CD4-positive, alpha-beta T cell treated with Interleukin-6 for 4 hours (primary cell): ENCODE data around the gene IWS1.
"Not testable (repeated sequence)": the region's sequence is repeated elsewhere in the genome, so short reads cannot be mapped to it uniquely, and the experiment has no call there.

Experiments
- DNase-seq: peaks from one replicate; pipeline ENCODE4 v3.0.0-alpha.2; 2020; ENCODE audit warnings: mixed read lengths

The IWS1 gene

GRCh38 chr2:127453392-127454171 lies 72.7 kb downstream of the IWS1 start:
- DNase-seq, result no peak

DNA sequence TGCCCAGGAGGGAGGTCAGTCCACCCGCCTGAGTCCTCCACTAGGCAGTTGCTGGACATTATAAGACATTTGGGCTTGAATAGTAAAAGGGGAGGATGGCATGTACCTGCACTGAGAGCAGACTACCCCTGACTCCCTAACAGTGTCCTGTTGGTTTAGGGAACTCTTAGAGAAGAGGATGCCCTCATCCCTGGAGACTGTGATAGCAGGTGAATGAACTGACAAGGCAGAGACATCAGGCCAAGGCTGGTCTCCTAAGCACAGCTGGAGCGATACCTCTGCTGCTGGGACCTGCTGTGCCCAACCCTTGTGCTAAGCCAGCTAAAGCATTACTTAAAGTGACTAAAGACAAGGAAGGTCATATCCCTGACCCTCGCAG lies 73.3 kb downstream of the IWS1 start:
- DNase-seq, result no peak

- DNase-seq, result not testable (repeated sequence)
Observed at GRCh38 chr2:127452423-127452822, 73.9 kb downstream of the IWS1 start.

- DNase-seq, result no peak
Observed at GRCh38 chr2:127451981-127452380, 74.3 kb downstream of the IWS1 start.

- DNase-seq, result no peak
Observed at GRCh38 chr2:127449898-127450297, 76.4 kb downstream of the IWS1 start.

GRCh38 chr2:127449414-127449813 lies 76.9 kb downstream of the IWS1 start:
- DNase-seq, result no peak

- DNase-seq, result no peak
Observed at GRCh38 chr2:127448526-127448925, 77.8 kb downstream of the IWS1 start.

DNA sequence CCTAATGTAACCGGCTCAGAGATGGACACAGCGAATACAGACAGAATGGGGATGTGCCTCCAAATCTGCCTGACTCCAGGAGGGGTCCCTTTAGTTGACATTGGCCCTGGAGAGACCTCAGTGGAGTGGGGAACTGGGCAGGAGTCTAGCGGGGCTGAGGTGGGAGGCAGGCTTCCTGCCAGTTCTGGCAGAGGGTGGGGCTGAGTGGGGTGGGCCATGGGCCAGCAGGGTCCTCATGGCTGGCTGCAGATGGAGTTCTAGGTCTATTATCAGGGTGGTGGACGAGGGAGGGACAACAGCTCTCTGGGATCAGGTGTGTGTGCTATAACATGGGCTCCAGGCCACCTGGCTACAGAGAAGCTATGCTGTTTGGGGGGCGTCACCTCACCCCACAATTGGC lies 86.9 kb downstream of the IWS1 start:
- no peak for DNase-seq

DNA sequence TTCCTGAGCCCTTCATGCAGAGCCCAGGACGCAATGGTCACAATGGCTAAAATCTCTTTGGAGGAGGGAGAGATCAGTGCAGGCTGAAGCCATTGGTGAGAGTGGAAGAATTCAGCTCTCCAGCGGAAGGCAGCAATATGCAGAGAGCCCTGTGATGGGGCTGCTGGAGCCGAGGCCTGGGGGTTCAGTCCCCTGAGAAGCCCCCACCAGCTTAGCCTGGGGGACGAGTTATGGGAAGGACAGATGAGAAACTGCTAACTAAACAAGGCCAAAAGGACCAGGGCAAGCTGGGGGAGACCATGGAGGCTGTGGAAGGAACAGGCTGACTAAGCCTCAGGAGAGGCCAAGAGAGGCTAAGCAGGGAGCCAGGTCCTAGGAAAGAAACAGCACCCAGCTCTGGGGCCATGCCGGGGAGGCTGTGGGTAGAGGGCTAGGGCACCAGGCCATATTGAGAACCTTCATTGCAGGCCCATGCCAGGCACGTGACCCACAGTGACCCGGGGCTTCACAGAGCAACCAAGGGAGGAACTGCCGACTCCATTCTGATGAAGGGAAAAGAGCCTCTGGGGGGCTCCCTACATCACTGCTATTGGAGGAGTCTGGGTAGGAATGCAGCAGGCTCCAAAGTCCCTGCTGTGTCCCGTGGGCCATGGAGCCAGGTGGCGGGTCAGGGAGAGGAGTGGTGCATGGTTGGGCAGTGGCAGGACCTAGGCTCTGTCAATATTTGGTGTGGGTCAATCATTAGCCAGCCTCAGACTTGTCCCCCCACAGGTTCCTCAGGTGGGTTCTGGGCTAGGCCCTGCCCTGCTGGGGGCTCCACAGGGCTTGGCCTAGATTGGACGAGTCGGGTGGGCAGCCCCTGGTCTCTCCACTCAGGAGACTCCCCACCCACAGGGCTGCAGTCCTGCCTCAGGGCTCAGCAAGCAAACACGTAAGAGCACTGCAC lies 88.2 kb downstream of the IWS1 start:
- no peak for DNase-seq

GRCh38 chr2:127437056-127437455 lies 89.2 kb downstream of the IWS1 start:
- DNase-seq, result no peak

GRCh38 chr2:127434515-127434914 lies 91.8 kb downstream of the IWS1 start:
- no peak for DNase-seq

DNA sequence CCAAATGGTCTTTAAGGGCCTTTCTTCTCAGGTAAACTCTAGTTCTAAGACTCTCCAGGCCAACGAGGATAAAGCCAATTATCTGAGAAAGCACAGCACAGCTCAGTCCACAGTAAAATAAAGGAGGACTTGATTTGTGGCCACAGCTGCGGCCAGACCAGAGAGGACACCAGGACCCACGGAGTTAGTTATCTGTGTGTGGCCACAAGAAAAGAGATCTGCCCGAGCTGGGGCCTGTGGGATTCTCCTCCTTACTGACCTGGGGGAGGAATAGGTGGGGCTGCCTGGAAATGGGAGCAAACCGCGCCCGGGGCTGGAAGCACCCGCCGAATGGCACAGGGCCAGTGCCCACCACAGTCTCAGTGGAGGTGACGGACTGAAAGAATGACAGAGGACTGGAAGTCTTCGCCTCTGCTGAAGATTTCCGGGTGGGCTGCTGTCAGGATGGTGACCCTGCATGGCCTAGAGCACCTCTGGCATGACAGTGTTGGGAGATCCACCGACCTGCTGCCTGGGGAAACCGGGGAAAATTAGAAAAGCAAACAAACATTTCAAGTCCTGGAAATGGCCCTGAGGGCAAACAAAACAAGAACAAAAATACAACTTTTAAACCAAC lies 94.8 kb downstream of the IWS1 start:
- no peak for DNase-seq
